Stimulated activated naive CD8-positive, alpha-beta T cell treated with anti-CD3 and anti-CD28 coated beads, Interleukin-15, amount 100 ng/mL, for 72 hours (primary cell): ENCODE data around the gene HECTD1.
A peak's percentile ranks its signal among the peaks of the same experiment; 100 is the strongest.

Experiments
- ATAC-seq: fragments of 150-1000 bp; cut with Tn5 transposase; 2 replicates; pipeline ENCODE4 v1.10.0; 2021; ENCODE audit warnings: mild to moderate bottlenecking, moderate library complexity
- DNase-seq, 2 donors: peaks; one replicate each; pipeline ENCODE4 v3.0.0; 2021 to 2022
- H3K27ac Mint-ChIP-seq, 2 donors: one replicate each; pipeline ENCODE4 v1.8.0; 2022; ENCODE audit warnings: mild to moderate bottlenecking in 2 of 2, mixed read lengths in 2 of 2, moderate library complexity in 2 of 2
- H3K27me3 Mint-ChIP-seq: one replicate; pipeline ENCODE4 v1.8.0; 2022; ENCODE audit warnings: mixed read lengths
- H3K4me1 Mint-ChIP-seq: one replicate; pipeline ENCODE4 v1.8.0; 2022; ENCODE audit warnings: mild to moderate bottlenecking, mixed read lengths
- H3K4me3 Mint-ChIP-seq, 2 donors: one replicate each; pipeline ENCODE4 v1.8.0; 2022; ENCODE audit warnings: mild to moderate bottlenecking in 2 of 2, mixed read lengths in 2 of 2, moderate library complexity in 1 of 2
- H3K9me3 Mint-ChIP-seq, 2 donors: one replicate each; pipeline ENCODE4 v1.8.0; 2022; ENCODE audit warnings: mixed read lengths in 2 of 2

The HECTD1 gene

GRCh38 chr14:31159682-31160296 is 47.8 kb downstream of the HECTD1 start:
- Mint-ChIP-seq H3K27me3 (no peaks in the 10 kb centered on the region), H3K4me3 (no peak overlapping the region), H3K9me3 (no peaks in the 10 kb centered on the region), H3K4me1 (no peaks in the 10 kb centered on the region), H3K27ac (no peak overlapping the region)
- DNase-seq, result no peak
- ATAC-seq, result no peak

- no peaks in the 10 kb centered on the region for H3K9me3 Mint-ChIP-seq
- DNase-seq, result no peak
- H3K27ac Mint-ChIP-seq, result peak overlapping the region in 1 of 2 donors; percentile 94
- H3K4me1 Mint-ChIP-seq, result no peaks in the 10 kb centered on the region
- no peak for ATAC-seq
- no peak overlapping the region for H3K4me3 Mint-ChIP-seq
- H3K27me3 Mint-ChIP-seq, result no peaks in the 10 kb centered on the region
These were observed 52.6 kb downstream of the HECTD1 start for GRCh38 chr14:31154956-31155355.

GRCh38 chr14:31142455-31143087 is 65.0 kb downstream of the HECTD1 start:
- no peaks in the 10 kb centered on the region for H3K27me3 Mint-ChIP-seq
- H3K27ac Mint-ChIP-seq, result no peak overlapping the region
- H3K9me3 Mint-ChIP-seq, result no peaks in the 10 kb centered on the region
- H3K4me3 Mint-ChIP-seq, result no peak overlapping the region
- no peaks in the 10 kb centered on the region for H3K4me1 Mint-ChIP-seq
- ATAC-seq (no peak), DNase-seq (no peak)

- no peaks in the 10 kb centered on the region for H3K4me1 Mint-ChIP-seq
- DNase-seq, result no peak
- H3K27ac Mint-ChIP-seq, result no peak overlapping the region
- no peak overlapping the region for H3K4me3 Mint-ChIP-seq
- ATAC-seq, result no peak
- H3K9me3 Mint-ChIP-seq, result no peaks in the 10 kb centered on the region
- H3K27me3 Mint-ChIP-seq, result no peaks in the 10 kb centered on the region
These were observed 68.2 kb downstream of the HECTD1 start for GRCh38 chr14:31139301-31139847.

- no peak for ATAC-seq
- Mint-ChIP-seq H3K4me3 (no peak overlapping the region), H3K4me1 (no peaks in the 10 kb centered on the region), H3K9me3 (no peaks in the 10 kb centered on the region), H3K27ac (no peak overlapping the region), H3K27me3 (no peaks in the 10 kb centered on the region)
- DNase-seq, result no peak
These were observed 69.3 kb downstream of the HECTD1 start for GRCh38 chr14:31138301-31138700.

GRCh38 chr14:31137214-31137889 is 70.2 kb downstream of the HECTD1 start:
- ATAC-seq, result no peak
- DNase-seq, result no peak
- no peak overlapping the region for H3K27ac Mint-ChIP-seq
- H3K4me1 Mint-ChIP-seq, result no peaks in the 10 kb centered on the region
- no peak overlapping the region for H3K4me3 Mint-ChIP-seq
- H3K9me3 Mint-ChIP-seq, result no peaks in the 10 kb centered on the region
- H3K27me3 Mint-ChIP-seq, result no peaks in the 10 kb centered on the region

- no peak overlapping the region for H3K27ac Mint-ChIP-seq
- peaks cover 11% of the 10 kb centered on the region for H3K4me1 Mint-ChIP-seq
- H3K4me3 Mint-ChIP-seq, result no peak overlapping the region
- ATAC-seq (no peak), DNase-seq (no peak)
- no peaks in the 10 kb centered on the region for H3K9me3 Mint-ChIP-seq
- no peaks in the 10 kb centered on the region for H3K27me3 Mint-ChIP-seq
These were observed 74.5 kb downstream of the HECTD1 start for GRCh38 chr14:31133133-31133532.

GRCh38 chr14:31128601-31129526 is 78.7 kb downstream of the HECTD1 start:
- ATAC-seq (no peak), DNase-seq (no peak)
- Mint-ChIP-seq H3K27me3 (no peaks in the 10 kb centered on the region), H3K4me3 (no peak overlapping the region), H3K27ac (peak overlapping the region in 1 of 2 donors; percentile 64), H3K4me1 (peaks cover 33% of the 10 kb centered on the region), H3K9me3 (no peaks in the 10 kb centered on the region)

GRCh38 chr14:31127690-31128089 is 79.9 kb downstream of the HECTD1 start:
- Mint-ChIP-seq H3K4me1 (peaks cover 34% of the 10 kb centered on the region), H3K4me3 (peak overlapping the region in 1 of 2 donors; percentile 18), H3K27me3 (no peaks in the 10 kb centered on the region), H3K27ac (peak overlapping the region; percentile 42 to 81), H3K9me3 (no peaks in the 10 kb centered on the region)
- peak; percentile 100 for ATAC-seq
- peak; percentile 34 to 49 for DNase-seq

- no peaks in the 10 kb centered on the region for H3K27me3 Mint-ChIP-seq
- ATAC-seq (no peak), DNase-seq (no peak)
- peaks cover 34% of the 10 kb centered on the region for H3K4me1 Mint-ChIP-seq
- H3K27ac Mint-ChIP-seq, result no peak overlapping the region
- no peaks in the 10 kb centered on the region for H3K9me3 Mint-ChIP-seq
- H3K4me3 Mint-ChIP-seq, result no peak overlapping the region
These were observed 80.9 kb downstream of the HECTD1 start for GRCh38 chr14:31126680-31127079.

- no peak overlapping the region for H3K4me3 Mint-ChIP-seq
- no peak for ATAC-seq
These were observed 82.4 kb downstream of the HECTD1 start for GRCh38 chr14:31125231-31125630.

GRCh38 chr14:31124197-31124596 is 83.4 kb downstream of the HECTD1 start:
- Mint-ChIP-seq H3K4me1 (peaks cover 33% of the 10 kb centered on the region), H3K9me3 (no peaks in the 10 kb centered on the region), H3K4me3 (peak overlapping the region in 1 of 2 donors; percentile 24), H3K27me3 (no peaks in the 10 kb centered on the region), H3K27ac (peak overlapping the region in 1 of 2 donors; percentile 9)
- ATAC-seq, result peak; percentile 63
- no peak for DNase-seq

More at GRCh38 chr14:31125231-31125630, 82.4 kb downstream of the HECTD1 start:
- DNase-seq, result no peak
- H3K27ac Mint-ChIP-seq, result peak overlapping the region in 1 of 2 donors; percentile 24
- no peaks in the 10 kb centered on the region for H3K9me3 Mint-ChIP-seq
- no peaks in the 10 kb centered on the region for H3K27me3 Mint-ChIP-seq
- peaks cover 34% of the 10 kb centered on the region for H3K4me1 Mint-ChIP-seq

GRCh38 chr14:31122921-31123320 is 84.7 kb downstream of the HECTD1 start:
- H3K9me3 Mint-ChIP-seq, result no peaks in the 10 kb centered on the region
- no peaks in the 10 kb centered on the region for H3K27me3 Mint-ChIP-seq
- ATAC-seq (no peak), DNase-seq (no peak)
- H3K27ac Mint-ChIP-seq, result no peak overlapping the region
- no peak overlapping the region for H3K4me3 Mint-ChIP-seq
- peaks cover 20% of the 10 kb centered on the region for H3K4me1 Mint-ChIP-seq

GRCh38 chr14:31122098-31122611 is 85.4 kb downstream of the HECTD1 start:
- H3K4me1 Mint-ChIP-seq, result peaks cover 14% of the 10 kb centered on the region
- DNase-seq (no peak), ATAC-seq (no peak)
- H3K27ac Mint-ChIP-seq, result no peak overlapping the region
- H3K27me3 Mint-ChIP-seq, result no peaks in the 10 kb centered on the region
- no peak overlapping the region for H3K4me3 Mint-ChIP-seq
- H3K9me3 Mint-ChIP-seq, result no peaks in the 10 kb centered on the region

- no peaks in the 10 kb centered on the region for H3K27me3 Mint-ChIP-seq
- H3K27ac Mint-ChIP-seq, result peak overlapping the region in 1 of 2 donors; percentile 5
- H3K9me3 Mint-ChIP-seq, result no peaks in the 10 kb centered on the region
- peaks cover 1% of the 10 kb centered on the region for H3K4me1 Mint-ChIP-seq
- no peak overlapping the region for H3K4me3 Mint-ChIP-seq
- no peak for ATAC-seq
- DNase-seq, result no peak
These were observed 88.7 kb downstream of the HECTD1 start for GRCh38 chr14:31118892-31119291.
